Chondrocyte (in vitro differentiated cells): Measurements from ENCODE around the gene CD47. TPM values are rescaled to one million over a fixed set of nuclear protein-coding genes. Genes with fewer than 3 reads are reported as not detected.

ENCODE experiments used
- DNase-seq: peaks from one replicate; pipeline ENCODE4 v3.0.0; 2021; ENCODE audit warnings: mixed read lengths, low spot score
- H3K27ac Mint-ChIP-seq: one replicate; pipeline ENCODE4 v1.8.0; 2021; ENCODE audit warnings: mild to moderate bottlenecking, moderate library complexity, mixed read lengths; ENCODE audit not compliant: unreplicated experiment
- H3K27me3 Mint-ChIP-seq: 2 replicates; pipeline ENCODE4 v1.8.0; 2021; ENCODE audit warnings: low read depth, mixed read lengths
- H3K36me3 Mint-ChIP-seq: 2 replicates; pipeline ENCODE4 v1.8.0; 2021; ENCODE audit warnings: low read depth, mixed read lengths
- H3K4me1 Mint-ChIP-seq: 2 replicates; pipeline ENCODE4 v1.8.0; 2021; ENCODE audit warnings: low read depth, mild to moderate bottlenecking, mixed read lengths
- H3K4me3 Mint-ChIP-seq: one replicate; pipeline ENCODE4 v1.8.0; 2021; ENCODE audit warnings: mild to moderate bottlenecking, moderate library complexity, mixed read lengths; ENCODE audit not compliant: unreplicated experiment
- H3K9me3 Mint-ChIP-seq: 2 replicates; pipeline ENCODE4 v1.8.0; 2021; ENCODE audit warnings: low read depth, mixed read lengths
- total RNA-seq: library from RNA; stranded (reverse); gene quantifications from 3 replicates; pipeline ENCODE4 v1.2.1, GENCODE V29; 2021
- TF ChIP-seq, protein P1 (sequence below): fragments of 200-600 bp; sonication (generic); IDR thresholded peaks from 2 replicates; pipeline ENCODE4 v1.5.0; 2021; ENCODE audit warnings: antibody characterized with exemption, mild to moderate bottlenecking, moderate library complexity

The CD47 gene
- total RNA-seq, 1 donor from 2014 or later: 43.1 TPM

DNA sequence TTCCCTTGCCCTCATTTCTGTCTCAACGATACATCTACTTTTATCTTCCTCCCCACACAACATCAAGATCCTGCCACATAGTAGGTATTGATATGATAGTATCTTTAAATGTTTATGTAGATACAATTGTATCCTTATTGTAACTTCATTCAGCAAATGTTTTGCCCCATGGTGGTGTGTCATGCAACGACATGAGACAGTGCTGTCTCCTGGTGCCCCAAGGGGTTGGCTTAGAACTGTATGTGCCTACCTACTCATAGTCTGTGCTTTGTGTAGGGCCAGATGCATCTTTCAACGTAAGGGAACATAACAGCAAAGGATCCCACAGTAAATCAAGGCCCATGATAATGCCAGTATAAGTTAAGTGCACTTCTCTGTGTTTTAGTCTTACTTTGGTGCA is 2.8 kb upstream of the CD47 start:
- no peaks in the 10 kb centered on the region for H3K27me3 Mint-ChIP-seq
- H3K27ac Mint-ChIP-seq: no peak overlapping the region
- TF ChIP-seq, protein P1, sequence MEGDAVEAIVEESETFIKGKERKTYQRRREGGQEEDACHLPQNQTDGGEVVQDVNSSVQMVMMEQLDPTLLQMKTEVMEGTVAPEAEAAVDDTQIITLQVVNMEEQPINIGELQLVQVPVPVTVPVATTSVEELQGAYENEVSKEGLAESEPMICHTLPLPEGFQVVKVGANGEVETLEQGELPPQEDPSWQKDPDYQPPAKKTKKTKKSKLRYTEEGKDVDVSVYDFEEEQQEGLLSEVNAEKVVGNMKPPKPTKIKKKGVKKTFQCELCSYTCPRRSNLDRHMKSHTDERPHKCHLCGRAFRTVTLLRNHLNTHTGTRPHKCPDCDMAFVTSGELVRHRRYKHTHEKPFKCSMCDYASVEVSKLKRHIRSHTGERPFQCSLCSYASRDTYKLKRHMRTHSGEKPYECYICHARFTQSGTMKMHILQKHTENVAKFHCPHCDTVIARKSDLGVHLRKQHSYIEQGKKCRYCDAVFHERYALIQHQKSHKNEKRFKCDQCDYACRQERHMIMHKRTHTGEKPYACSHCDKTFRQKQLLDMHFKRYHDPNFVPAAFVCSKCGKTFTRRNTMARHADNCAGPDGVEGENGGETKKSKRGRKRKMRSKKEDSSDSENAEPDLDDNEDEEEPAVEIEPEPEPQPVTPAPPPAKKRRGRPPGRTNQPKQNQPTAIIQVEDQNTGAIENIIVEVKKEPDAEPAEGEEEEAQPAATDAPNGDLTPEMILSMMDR: no peak
- H3K4me3 Mint-ChIP-seq: no peak overlapping the region
- H3K36me3 Mint-ChIP-seq: peaks cover 2% of the 10 kb centered on the region
- no peak for DNase-seq
- H3K9me3 Mint-ChIP-seq: no peaks in the 10 kb centered on the region
- H3K4me1 Mint-ChIP-seq: peaks cover 7% of the 10 kb centered on the region

DNA sequence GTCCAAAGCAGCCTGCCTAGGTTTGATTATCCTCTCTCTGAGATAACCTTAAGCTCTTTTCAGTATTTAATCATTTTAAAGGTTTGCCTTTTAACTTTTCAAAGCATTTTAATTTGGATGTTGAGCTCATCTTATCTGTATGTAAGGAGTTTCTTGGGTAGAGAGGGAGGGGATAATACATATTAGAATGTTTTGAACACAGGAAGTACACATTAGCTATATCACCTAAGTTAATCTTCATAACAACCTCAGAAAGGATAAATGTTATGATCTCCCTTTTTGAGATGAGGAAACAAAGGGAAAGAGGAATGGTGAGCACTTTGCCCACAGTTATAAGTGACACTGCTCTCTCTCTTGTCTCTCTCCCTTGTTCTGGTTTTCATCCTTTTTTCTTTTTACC is 2.2 kb upstream of the CD47 start:
- H3K4me1 Mint-ChIP-seq: peaks cover 9% of the 10 kb centered on the region
- H3K4me3 Mint-ChIP-seq: no peak overlapping the region

DNA sequence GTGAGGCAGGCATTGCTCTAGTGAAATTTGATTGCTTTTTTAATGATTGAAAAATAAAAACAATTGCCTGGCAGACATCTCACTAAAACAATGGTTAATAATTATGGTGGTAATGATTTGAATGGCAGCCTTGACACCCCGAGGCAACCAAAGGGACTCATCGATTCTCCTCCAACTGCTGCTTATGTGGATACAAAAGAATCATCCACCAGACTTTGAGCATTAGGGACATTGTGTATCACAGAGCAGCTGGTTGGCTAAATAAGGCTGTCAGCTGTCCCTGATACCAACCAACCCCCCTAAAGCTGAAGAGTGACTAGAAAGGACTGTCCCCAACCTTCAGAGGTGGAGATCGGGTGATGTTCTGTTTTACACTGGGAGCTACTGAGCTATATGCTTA is 1.7 kb upstream of the CD47 start:
- H3K9me3 Mint-ChIP-seq: no peaks in the 10 kb centered on the region

More for the DNA sequence above, 2.2 kb upstream of the CD47 start:
- H3K9me3 Mint-ChIP-seq: no peaks in the 10 kb centered on the region
- no peak overlapping the region for H3K27ac Mint-ChIP-seq
- no peaks in the 10 kb centered on the region for H3K27me3 Mint-ChIP-seq
- H3K36me3 Mint-ChIP-seq: peaks cover 2% of the 10 kb centered on the region
- no peak for DNase-seq
- TF ChIP-seq, protein P1: no peak

DNA sequence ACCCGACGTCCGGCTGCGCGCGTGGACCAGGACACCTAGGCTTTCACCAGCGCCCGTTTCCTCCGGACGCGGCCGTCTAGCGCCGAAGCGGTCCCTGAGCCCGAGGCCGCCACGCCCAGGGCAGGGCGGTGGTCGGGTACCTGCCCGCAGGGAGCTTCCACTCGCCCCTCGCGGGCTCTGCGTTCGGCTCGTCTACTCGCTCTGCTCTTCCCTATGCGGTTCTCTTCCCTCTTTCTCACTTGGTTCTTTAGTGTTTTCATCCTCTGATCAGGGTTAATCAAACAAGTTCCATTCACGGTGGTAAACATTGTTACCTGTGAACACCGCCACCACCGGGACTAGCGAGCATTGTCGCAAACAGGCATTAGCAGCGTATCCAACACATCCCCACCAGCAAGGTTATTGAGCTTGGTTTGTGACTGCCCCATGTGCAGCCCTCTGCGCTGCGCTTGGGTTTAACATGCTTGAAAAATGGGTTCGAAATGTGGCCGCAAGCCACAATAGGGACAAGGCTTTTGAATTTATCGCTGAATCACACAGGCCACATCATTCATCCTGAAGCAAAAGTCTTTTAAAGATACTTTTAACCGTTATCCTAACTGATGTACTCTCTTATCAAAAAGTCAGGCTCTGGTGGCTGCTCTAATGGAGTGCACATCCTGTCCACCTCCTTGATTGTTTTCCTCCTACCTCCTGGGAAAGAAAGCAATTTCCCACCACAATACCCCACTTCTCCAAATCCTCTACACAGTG is 843 bp upstream of the CD47 start:
- H3K27me3 Mint-ChIP-seq: no peaks in the 10 kb centered on the region
- H3K36me3 Mint-ChIP-seq: peaks cover 2% of the 10 kb centered on the region
- TF ChIP-seq, protein P1: no peak
- H3K9me3 Mint-ChIP-seq: no peaks in the 10 kb centered on the region
- peak overlapping the region; percentile 72 for H3K4me3 Mint-ChIP-seq
- H3K27ac Mint-ChIP-seq: peak overlapping the region; percentile 61
- no peak for DNase-seq
- H3K4me1 Mint-ChIP-seq: peaks cover 12% of the 10 kb centered on the region

More for the DNA sequence above, 1.7 kb upstream of the CD47 start:
- Mint-ChIP-seq H3K4me1 (peaks cover 12% of the 10 kb centered on the region), H3K4me3 (no peak overlapping the region), H3K36me3 (peaks cover 2% of the 10 kb centered on the region), H3K27ac (no peak overlapping the region), H3K27me3 (no peaks in the 10 kb centered on the region)
- TF ChIP-seq, protein P1: no peak
- no peak for DNase-seq

DNA sequence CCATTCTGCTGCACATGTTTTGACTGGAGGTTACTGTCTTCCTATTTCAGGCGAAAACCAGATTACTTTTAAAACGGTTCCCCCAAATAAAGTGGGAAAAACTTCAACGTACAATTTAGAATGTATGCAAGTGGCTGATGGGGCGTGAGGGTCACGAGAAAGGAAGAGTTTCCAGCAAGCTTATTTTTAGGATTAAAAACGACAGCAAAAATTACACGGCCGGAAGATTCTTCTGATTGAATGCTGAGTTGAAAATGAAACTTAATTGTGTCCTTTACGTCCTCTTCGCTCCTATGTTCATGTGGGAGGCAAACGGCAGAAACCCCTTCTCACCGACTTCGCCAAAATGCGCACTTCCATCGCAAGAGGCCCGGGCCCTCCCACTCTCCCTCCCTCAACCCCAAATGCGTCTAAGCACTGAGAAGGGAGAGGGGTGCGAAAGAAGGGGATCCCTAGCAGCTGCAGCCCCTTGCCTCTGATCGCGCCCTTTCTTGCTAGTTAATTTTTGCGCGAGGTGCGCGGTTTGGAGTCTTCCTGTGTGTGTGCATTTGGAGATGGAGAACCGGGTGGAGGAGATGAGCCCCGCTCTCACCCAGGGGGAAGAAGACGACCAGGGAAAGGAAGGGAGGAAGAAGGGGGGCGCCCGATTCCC is 656 bp downstream of the CD47 start:
- TF ChIP-seq, protein P1: no peak
- Mint-ChIP-seq H3K36me3 (peaks cover 2% of the 10 kb centered on the region), H3K4me1 (peaks cover 12% of the 10 kb centered on the region), H3K4me3 (peak overlapping the region; percentile 87), H3K27me3 (no peaks in the 10 kb centered on the region), H3K9me3 (no peaks in the 10 kb centered on the region), H3K27ac (peak overlapping the region; percentile 86)
- DNase-seq: no peak
